Stimulated activated CD8-positive, alpha-beta memory T cell treated with anti-CD3 and anti-CD28 coated beads, Interleukin-7, amount 100 ng/mL, for 1 hour (primary cell): ENCODE measurements around the gene ROBO1.
"Not testable (repeated sequence)": the region's sequence is repeated elsewhere in the genome, so short reads cannot be mapped to it uniquely, and the experiment has no call there.

Source experiments
- DNase-seq, 2 donors: peaks; one replicate each; pipeline ENCODE4 v3.0.0-alpha.2; 2020; ENCODE audit warnings: low read depth in 2 of 2

ROBO1 gene

GRCh38 chr3:78801926-78802561, 965.8 kb downstream of the ROBO1 start:
- DNase-seq, result no peak

- no peak for DNase-seq
These were observed 968.1 kb downstream of the ROBO1 start for GRCh38 chr3:78799681-78800080.

- DNase-seq, result no peak
These were observed 969.4 kb downstream of the ROBO1 start for GRCh38 chr3:78798266-78798832.

GRCh38 chr3:78794431-78794830, 973.4 kb downstream of the ROBO1 start:
- DNase-seq, result no peak

GRCh38 chr3:78792733-78793132, 975.1 kb downstream of the ROBO1 start:
- DNase-seq, result no peak

- no peak for DNase-seq
These were observed 975.6 kb downstream of the ROBO1 start for GRCh38 chr3:78792212-78792611.

- DNase-seq, result no peak
These were observed 976.0 kb downstream of the ROBO1 start for GRCh38 chr3:78791753-78792152.

- no peak for DNase-seq
These were observed 979.0 kb downstream of the ROBO1 start for GRCh38 chr3:78788839-78789238.

- no peak for DNase-seq
These were observed 982.8 kb downstream of the ROBO1 start for GRCh38 chr3:78785004-78785403.

- DNase-seq, result no peak
These were observed 986.4 kb downstream of the ROBO1 start for GRCh38 chr3:78781351-78781750.

GRCh38 chr3:78765671-78766485, 1001.9 kb downstream of the ROBO1 start:
- no peak for DNase-seq

- no peak for DNase-seq
These were observed 1003.2 kb downstream of the ROBO1 start for GRCh38 chr3:78764634-78765033.

- no peak for DNase-seq
These were observed 1005.7 kb downstream of the ROBO1 start for GRCh38 chr3:78762121-78762520.

GRCh38 chr3:78761126-78761525, 1006.7 kb downstream of the ROBO1 start:
- no peak for DNase-seq

- DNase-seq, result no peak
These were observed 1010.1 kb downstream of the ROBO1 start for GRCh38 chr3:78757731-78758130.

GRCh38 chr3:78754066-78754743, 1013.6 kb downstream of the ROBO1 start:
- no peak for DNase-seq

- no peak for DNase-seq
These were observed 1016.5 kb downstream of the ROBO1 start for GRCh38 chr3:78751266-78751665.

- DNase-seq, result not testable (repeated sequence)
These were observed 1017.5 kb downstream of the ROBO1 start for GRCh38 chr3:78750291-78750690.

GRCh38 chr3:78749056-78749455, 1018.7 kb downstream of the ROBO1 start:
- DNase-seq, result no peak

GRCh38 chr3:78745847-78746246, 1022.0 kb downstream of the ROBO1 start:
- no peak for DNase-seq

- DNase-seq, result no peak
These were observed 1025.3 kb downstream of the ROBO1 start for GRCh38 chr3:78742491-78742890.

- DNase-seq, result no peak
These were observed 1025.8 kb downstream of the ROBO1 start for GRCh38 chr3:78742041-78742440.
